Adipocyte (in vitro differentiated cells): ENCODE measurements around the gene GALNT11.
"Not testable (repeated sequence)": the region's sequence is repeated elsewhere in the genome, so short reads cannot be mapped to it uniquely, and the experiment has no call there.

Experiments
- DNase-seq: peaks from one replicate; pipeline ENCODE4 v3.0.0-alpha.2; 2015; ENCODE audit warnings: low read depth
- H3K27me3 ChIP-seq: replicated peaks from 2 replicates; pipeline ENCODE4 v1.7.0; 2013; ENCODE audit warnings: mild to moderate bottlenecking, low read length, moderate library complexity; ENCODE audit not compliant: control insufficient read depth, insufficient read depth
- H3K36me3 ChIP-seq: 2 replicates; pipeline ENCODE4 v1.7.0; 2013; ENCODE audit warnings: low read length, mild to moderate bottlenecking, moderate library complexity; ENCODE audit not compliant: control insufficient read depth, insufficient read depth, severe bottlenecking
- H3K4me1 ChIP-seq: 2 replicates; pipeline ENCODE4 v1.7.0; 2013; ENCODE audit warnings: mild to moderate bottlenecking, low read length, moderate library complexity; ENCODE audit not compliant: control insufficient read depth, insufficient read depth
- H3K4me3 ChIP-seq: 2 replicates; pipeline ENCODE4 v1.7.0; 2013; ENCODE audit warnings: mild to moderate bottlenecking, low read length, moderate library complexity
- H3K9ac ChIP-seq: 2 replicates; pipeline ENCODE4 v1.7.0; 2013; ENCODE audit warnings: mild to moderate bottlenecking, low read length, moderate library complexity
- H3K9me3 ChIP-seq: 2 replicates; pipeline ENCODE4 v1.7.0; 2013; ENCODE audit warnings: mild to moderate bottlenecking, low read length, moderate library complexity; ENCODE audit not compliant: control insufficient read depth

GALNT11 gene

DNA sequence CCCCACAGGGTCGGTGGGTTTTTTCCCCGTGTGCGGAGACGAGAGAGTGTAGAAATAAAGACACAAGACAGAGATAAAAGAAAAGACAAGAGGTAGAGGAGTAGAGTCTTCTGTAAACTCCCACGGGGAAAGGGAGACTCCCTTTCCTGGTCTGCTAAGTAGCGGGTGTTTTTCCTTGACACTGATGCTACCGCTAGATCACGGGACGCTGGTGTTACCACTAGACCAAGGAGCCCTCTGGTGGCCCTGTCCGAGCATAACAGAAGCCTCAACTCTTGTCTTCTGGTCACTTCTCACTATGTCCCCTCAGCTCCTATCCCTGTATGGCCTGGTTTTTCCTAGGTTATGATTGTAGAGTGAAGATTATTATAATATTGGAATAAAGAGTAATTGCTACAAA lies 4.6 kb downstream of the GALNT11 start:
- DNase-seq = peak; percentile 62
- not testable (repeated sequence) for H3K9me3 ChIP-seq, H3K27me3 ChIP-seq, H3K36me3 ChIP-seq, H3K9ac ChIP-seq, H3K4me3 ChIP-seq, H3K4me1 ChIP-seq

DNA sequence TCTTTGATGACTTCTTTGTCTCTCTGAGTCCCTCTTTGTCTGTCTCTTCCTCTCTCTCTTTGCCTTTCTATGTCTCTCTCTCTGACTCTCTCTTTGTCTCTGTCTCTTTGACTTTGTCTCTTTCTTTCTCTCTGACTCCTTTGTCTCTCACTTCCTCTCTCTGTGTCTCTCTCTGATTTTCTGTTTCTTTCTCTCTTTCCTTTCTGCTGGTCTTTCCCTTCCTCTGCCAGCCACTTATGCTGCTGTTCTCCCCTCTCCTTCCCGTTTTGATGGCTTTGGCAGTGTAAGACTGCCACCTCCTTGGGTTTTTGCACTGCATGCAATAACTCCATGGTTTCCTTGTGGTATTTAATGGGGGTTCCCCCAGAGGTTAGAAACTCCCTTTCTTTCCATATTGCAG lies 5.2 kb downstream of the GALNT11 start:
- not testable (repeated sequence) for DNase-seq, H3K9me3 ChIP-seq, H3K27me3 ChIP-seq, H3K4me1 ChIP-seq, H3K9ac ChIP-seq, H3K4me3 ChIP-seq, H3K36me3 ChIP-seq

DNA sequence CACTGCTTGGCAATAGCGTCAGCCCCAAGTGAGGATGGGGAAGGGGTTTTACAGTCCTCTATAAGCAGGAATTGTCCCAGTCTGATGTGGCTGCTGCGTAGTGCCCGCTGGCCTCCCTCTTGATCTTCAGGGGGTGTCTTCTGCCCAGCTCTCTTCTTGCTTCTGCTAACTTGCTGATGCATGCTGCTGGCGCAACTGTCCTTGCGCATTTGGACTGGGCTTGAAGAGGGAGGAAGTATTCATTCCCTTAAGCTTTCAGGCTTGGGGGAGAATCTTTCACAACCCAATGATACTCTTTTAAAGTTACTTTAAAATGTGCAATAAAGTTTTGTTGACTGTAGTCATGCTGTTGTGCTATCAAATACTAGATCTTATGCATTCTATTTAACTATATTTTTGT lies 10.3 kb downstream of the GALNT11 start:
- H3K9me3 ChIP-seq = peaks cover 18% of the 10 kb centered on the region
- no peaks in the 10 kb centered on the region for H3K27me3 ChIP-seq
- no peaks in the 10 kb centered on the region for H3K4me1 ChIP-seq
- no peak overlapping the region for H3K4me3 ChIP-seq
- no peak overlapping the region for H3K9ac ChIP-seq
- H3K36me3 ChIP-seq = peaks cover 4% of the 10 kb centered on the region
- DNase-seq = no peak

DNA sequence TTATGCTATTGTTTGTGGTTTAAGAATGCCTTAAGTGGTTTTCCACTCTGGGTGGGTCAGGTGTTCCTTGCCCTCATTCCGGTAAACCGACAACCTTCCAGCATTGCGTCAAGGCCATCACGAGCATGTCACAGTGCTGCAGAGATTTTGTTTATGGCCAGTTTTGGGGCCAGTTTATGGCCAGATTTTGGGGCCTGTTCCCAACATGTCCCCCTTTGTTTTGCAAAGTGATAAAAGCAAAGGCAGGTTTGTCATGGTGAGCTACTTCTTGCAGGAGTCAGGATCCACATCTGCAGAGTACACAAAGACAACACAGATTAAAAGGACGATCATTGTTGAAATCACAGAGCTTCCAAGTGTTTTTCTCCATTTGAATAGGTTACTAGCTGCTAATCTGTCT lies 12.9 kb downstream of the GALNT11 start:
- not testable (repeated sequence) for H3K36me3 ChIP-seq, H3K27me3 ChIP-seq, H3K4me1 ChIP-seq, H3K9ac ChIP-seq, DNase-seq, H3K4me3 ChIP-seq
- peaks cover 18% of the 10 kb centered on the region for H3K9me3 ChIP-seq

- not testable (repeated sequence) for H3K4me3 ChIP-seq, H3K4me1 ChIP-seq, H3K27me3 ChIP-seq, H3K9ac ChIP-seq, H3K36me3 ChIP-seq, DNase-seq
- H3K9me3 ChIP-seq = peaks cover 23% of the 10 kb centered on the region
Measured at GRCh38 chr7:152043086-152043485, 17.6 kb downstream of the GALNT11 start.

- not testable (repeated sequence) for H3K27me3 ChIP-seq, H3K9me3 ChIP-seq, H3K4me3 ChIP-seq, DNase-seq, H3K9ac ChIP-seq, H3K36me3 ChIP-seq, H3K4me1 ChIP-seq
Measured at GRCh38 chr7:152044909-152045308, 19.4 kb downstream of the GALNT11 start.

DNA sequence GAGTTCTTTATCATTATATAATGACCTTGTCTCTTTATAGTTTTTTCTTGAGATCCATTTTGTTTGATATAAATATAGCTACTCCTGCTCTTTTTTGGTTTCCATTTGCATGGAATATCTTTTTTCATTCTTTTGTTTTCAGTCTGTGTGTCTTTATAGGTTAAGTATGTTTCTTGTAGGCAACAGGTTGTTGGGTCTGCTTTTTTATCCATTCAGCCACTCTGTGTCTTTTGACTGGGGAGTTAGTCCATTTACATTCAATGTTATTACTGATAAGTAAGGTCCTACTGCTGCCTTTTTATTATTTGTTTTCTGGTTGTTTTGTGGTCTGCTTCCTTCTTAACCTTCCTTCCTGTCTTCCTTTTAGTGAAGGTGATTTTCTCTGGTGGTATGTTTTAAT lies 21.1 kb downstream of the GALNT11 start:
- H3K9me3 ChIP-seq = peaks cover 11% of the 10 kb centered on the region
- no peaks in the 10 kb centered on the region for H3K36me3 ChIP-seq
- H3K4me3 ChIP-seq = no peak overlapping the region
- peaks cover 11% of the 10 kb centered on the region for H3K4me1 ChIP-seq
- DNase-seq = no peak
- no peak overlapping the region for H3K9ac ChIP-seq
- H3K27me3 ChIP-seq = no peaks in the 10 kb centered on the region

DNA sequence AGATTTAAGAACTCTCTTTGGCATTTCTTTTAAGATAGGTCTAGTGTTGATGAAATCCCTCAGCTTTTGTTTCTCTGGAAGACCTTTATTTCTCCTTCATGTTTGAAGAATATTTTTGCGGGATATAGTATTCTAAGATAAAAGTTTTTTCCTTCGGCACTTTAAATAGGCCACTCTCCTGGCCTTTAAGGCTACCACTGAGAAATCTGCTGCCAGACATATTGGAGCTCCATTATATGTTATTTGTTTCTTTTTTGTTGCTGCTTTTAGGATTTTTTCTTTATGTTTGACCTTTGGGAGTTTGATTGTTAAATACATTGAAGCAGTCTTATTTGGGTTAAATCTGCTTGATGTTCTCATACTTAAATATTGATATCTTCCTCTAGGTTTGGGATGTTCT lies 22.6 kb downstream of the GALNT11 start:
- no peaks in the 10 kb centered on the region for H3K27me3 ChIP-seq
- peaks cover 15% of the 10 kb centered on the region for H3K4me1 ChIP-seq
- peaks cover 11% of the 10 kb centered on the region for H3K9me3 ChIP-seq
- DNase-seq = no peak
- H3K36me3 ChIP-seq = no peaks in the 10 kb centered on the region
- H3K4me3 ChIP-seq = no peak overlapping the region
- H3K9ac ChIP-seq = no peak overlapping the region

DNA sequence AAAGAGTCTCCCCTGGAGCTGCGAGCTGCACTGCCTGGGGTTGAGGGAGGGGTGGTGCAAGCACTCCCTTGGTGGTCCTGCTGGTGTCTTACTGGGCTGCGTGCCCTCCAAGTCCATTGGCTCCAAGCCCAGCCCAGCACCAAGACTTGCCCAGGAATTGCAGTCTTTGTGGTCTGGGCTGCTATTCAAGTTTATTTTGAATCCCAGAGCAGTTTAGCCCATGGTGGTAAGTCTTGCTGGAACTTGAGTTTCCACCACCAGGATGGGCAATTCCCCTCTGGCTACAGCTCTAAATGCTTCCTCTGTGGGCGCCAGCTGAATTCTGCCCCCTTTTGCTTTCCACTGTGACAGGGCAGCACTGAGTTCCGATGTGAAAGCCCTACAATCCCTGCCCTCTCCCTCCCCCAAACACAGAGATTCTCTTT lies 25.1 kb downstream of the GALNT11 start:
- Histone ChIP-seq H3K9me3 (peaks cover 2% of the 10 kb centered on the region), H3K4me1 (peaks cover 38% of the 10 kb centered on the region), H3K27me3 (no peaks in the 10 kb centered on the region), H3K9ac (no peak overlapping the region), H3K36me3 (no peaks in the 10 kb centered on the region), H3K4me3 (no peak overlapping the region)
- peak; percentile 15 for DNase-seq

- Histone ChIP-seq H3K27me3 (no peaks in the 10 kb centered on the region), H3K4me1 (peaks cover 38% of the 10 kb centered on the region), H3K36me3 (no peaks in the 10 kb centered on the region), H3K9ac (no peak overlapping the region), H3K4me3 (no peak overlapping the region), H3K9me3 (peaks cover 2% of the 10 kb centered on the region)
- no peak for DNase-seq
Measured at GRCh38 chr7:152051968-152052367, 26.5 kb downstream of the GALNT11 start.

DNA sequence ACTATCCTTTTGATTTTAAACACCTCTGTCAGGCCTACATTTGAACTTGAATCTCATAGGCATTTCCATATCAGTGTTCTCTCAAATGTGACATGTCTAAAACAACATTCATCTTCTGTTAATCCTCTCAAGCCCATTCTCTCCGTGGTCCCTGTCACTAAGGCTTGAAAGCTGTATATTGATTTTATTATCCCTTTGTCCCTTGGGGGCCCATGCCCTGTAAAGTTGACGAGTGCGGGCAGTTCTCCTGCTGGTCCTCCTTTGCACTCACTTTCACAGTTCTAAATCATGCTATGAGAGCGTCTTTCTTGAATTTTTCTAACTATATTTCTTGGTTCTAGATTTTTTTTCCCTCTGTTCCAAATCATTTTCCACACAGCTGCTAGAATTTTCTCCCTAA lies 27.3 kb downstream of the GALNT11 start:
- H3K4me1 ChIP-seq = peaks cover 40% of the 10 kb centered on the region
- no peak overlapping the region for H3K9ac ChIP-seq
- no peaks in the 10 kb centered on the region for H3K27me3 ChIP-seq
- H3K36me3 ChIP-seq = no peaks in the 10 kb centered on the region
- no peak overlapping the region for H3K4me3 ChIP-seq
- peaks cover 2% of the 10 kb centered on the region for H3K9me3 ChIP-seq
- no peak for DNase-seq

DNA sequence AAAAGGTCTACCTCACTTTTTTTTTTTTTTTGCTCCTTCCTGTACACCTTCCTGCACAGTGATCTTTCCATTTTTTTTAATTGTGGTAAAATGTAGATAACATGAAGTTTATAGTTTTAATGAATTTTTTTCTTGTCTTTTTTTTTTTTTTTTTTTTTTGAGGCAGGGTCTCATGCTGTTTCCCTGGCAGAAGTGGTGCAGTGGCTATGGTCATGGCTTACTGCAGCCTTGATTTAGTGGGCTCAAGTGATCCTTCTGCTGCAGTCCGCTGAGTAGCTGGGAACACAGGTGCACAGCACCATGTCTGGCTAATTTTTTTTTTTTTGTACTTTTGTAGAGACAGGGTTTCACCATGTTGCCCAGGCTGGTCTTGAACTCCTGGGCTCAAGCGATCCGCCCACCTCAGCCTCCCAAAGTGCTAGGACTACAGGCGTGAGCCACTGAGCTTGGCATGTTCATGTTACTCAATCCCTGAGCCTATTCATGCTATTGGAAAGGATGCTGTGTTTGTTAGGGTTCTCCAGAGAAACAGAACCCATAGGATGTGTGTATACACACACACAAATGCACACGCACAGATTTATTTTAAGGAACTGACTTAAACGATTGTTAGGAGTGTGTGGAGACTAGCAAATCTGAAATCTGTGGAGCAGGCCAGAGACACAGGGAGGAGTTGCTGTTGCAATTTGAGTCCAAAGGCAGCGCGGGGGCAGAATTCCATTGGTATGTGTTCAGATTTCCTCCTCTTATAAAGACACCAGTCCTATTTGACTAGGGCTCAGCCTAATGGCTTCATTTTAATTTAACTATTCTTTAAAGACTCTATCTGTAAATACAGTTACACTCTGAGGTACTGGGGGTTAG lies 29.1 kb downstream of the GALNT11 start:
- Histone ChIP-seq H3K36me3 (no peaks in the 10 kb centered on the region), H3K9ac (peak overlapping the region; percentile 43), H3K4me3 (peak overlapping the region; percentile 40), H3K27me3 (no peaks in the 10 kb centered on the region), H3K9me3 (peaks cover 2% of the 10 kb centered on the region), H3K4me1 (peaks cover 56% of the 10 kb centered on the region)
- DNase-seq = peak; percentile 63
